NCI-H446 (cell line): ENCODE measurements around the gene ARSG.
"Not testable (repeated sequence)": the region's sequence is repeated elsewhere in the genome, so short reads cannot be mapped to it uniquely, and the experiment has no call there.

ENCODE experiments used
- DNase-seq, 2 experiments: peaks; one replicate each; lab custom pipeline; 2025; lab: John Stamatoyannopoulos, UW

Gene ARSG

GRCh38 chr17:68290955-68291835 lies at the start of gene ARSG, which contains the start of gene SLC16A6:
TSS of gene ARSG (plus strand) at chr17:68291495. CDS start at chr17:68307494, 15,999 bp downstream.
TSS of gene SLC16A6 (minus strand) at chr17:68291127. CDS start at chr17:68278320, 12,807 bp downstream.
- peak; percentile 41 to 80 for DNase-seq

- DNase-seq, result no peak
Measured at GRCh38 chr17:68246271-68247028, 44.8 kb upstream of the ARSG start.

GRCh38 chr17:68247445-68248198 lies 43.7 kb upstream of the ARSG start, which contains the start of gene AMZ2:
TSS of gene AMZ2 (plus strand) at chr17:68248043. CDS start at chr17:68250188, 2,145 bp downstream.
- peak; percentile 80 to 97 for DNase-seq

- DNase-seq, result peak in 1 of 2 experiments; percentile 64
Measured at GRCh38 chr17:68248199-68248825, 43.0 kb upstream of the ARSG start.

- DNase-seq, result no peak
Measured at GRCh38 chr17:68248891-68249290, 42.4 kb upstream of the ARSG start.

- DNase-seq, result no peak
Measured at GRCh38 chr17:68249354-68249765, 41.9 kb upstream of the ARSG start.

- not testable (repeated sequence) for DNase-seq
Measured at GRCh38 chr17:68253426-68253825, 37.9 kb upstream of the ARSG start.

- DNase-seq, result no peak
Measured at GRCh38 chr17:68255151-68255550, 36.1 kb upstream of the ARSG start.

GRCh38 chr17:68255731-68256538 lies 35.4 kb upstream of the ARSG start:
- DNase-seq, result no peak

- DNase-seq, result not testable (repeated sequence)
Measured at GRCh38 chr17:68256701-68257100, 34.6 kb upstream of the ARSG start.

GRCh38 chr17:68257934-68258333 lies 33.4 kb upstream of the ARSG start:
- DNase-seq, result no peak

GRCh38 chr17:68258890-68259647 lies 32.2 kb upstream of the ARSG start:
- DNase-seq, result not testable (repeated sequence)

GRCh38 chr17:68259648-68259951 lies 31.7 kb upstream of the ARSG start:
- not testable (repeated sequence) for DNase-seq

- peak in 1 of 2 experiments; percentile 29 for DNase-seq
Measured at GRCh38 chr17:68260051-68260762, 31.1 kb upstream of the ARSG start.

- DNase-seq, result not testable (repeated sequence)
Measured at GRCh38 chr17:68262467-68262866, 28.8 kb upstream of the ARSG start.

GRCh38 chr17:68263101-68263681 lies 28.1 kb upstream of the ARSG start:
- not testable (repeated sequence) for DNase-seq

- not testable (repeated sequence) for DNase-seq
Measured at GRCh38 chr17:68265833-68266232, 25.5 kb upstream of the ARSG start.

GRCh38 chr17:68273722-68274121 lies 17.6 kb upstream of the ARSG start:
- no peak for DNase-seq

- DNase-seq, result not testable (repeated sequence)
Measured at GRCh38 chr17:68276339-68276738, 15.0 kb upstream of the ARSG start.
